ENCODE results near the gene ATXN1. TPM values are rescaled to one million over a fixed set of nuclear protein-coding genes. Genes with fewer than 3 reads are reported as not detected.

The ATXN1 gene
- total RNA-seq, 1 donor = 48.5 TPM

DNA sequence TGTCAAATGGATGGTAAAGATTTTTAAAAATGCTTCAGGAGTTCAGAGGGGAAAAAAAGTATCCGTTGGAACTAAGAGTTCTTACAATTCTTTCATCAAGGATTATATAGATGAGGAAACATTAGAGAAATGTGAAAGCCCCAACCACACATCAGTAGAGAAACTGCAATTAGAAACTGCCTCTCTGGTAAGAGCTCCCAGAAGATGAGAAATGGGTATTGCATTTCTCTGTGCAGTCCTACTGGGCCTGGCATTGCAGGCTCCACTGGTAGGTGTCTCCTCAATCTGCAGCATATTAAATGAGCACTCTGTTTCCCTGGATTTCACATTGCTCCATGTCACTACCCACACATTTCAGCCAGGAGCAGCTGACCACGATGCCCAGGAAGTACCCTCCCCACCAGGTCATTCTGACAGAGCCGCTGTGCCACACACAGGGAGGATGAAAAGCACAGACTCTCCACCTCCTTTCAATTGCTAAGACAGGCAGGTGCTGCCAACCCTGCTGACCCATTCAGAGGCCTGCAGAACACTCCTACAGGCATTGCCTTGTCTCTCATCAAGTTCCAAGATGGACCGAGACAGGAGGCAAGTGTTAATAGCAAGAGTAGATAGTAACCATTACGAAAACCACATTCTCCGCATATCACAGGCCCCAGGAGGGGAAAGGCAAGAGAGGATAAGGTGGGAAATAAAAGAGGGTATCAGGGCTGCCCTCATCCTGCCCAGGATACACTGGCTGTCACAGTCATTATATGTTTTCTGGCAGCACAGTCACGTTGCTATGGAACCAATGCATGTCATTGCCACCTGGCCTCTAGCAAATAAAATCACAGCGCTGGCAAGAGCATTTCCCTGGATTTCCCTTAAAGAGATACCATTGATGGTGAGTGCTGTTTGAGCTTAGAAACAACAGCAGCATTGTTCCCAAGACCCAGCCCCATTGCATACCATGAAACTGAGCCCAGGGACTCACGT is 241.7 kb downstream of the ATXN1 start:
- Histone ChIP-seq H2AFZ (ENCODE audit: low read length) (no peak overlapping the region), H4K20me1 (ENCODE audit: insufficient read depth, low read length) (peaks cover 3% of the 10 kb centered on the region), H3K27me3 (ENCODE audit: insufficient read depth, low read length) (no peaks in the 10 kb centered on the region), H3K9me3 (ENCODE audit: low read depth, low read length) (no peaks in the 10 kb centered on the region), H3K4me3 (ENCODE audit: insufficient read depth, low read length) (no peak overlapping the region), H3K36me3 (ENCODE audit: insufficient read depth, low read length) (peaks cover 9% of the 10 kb centered on the region), H3K27ac (ENCODE audit: low read depth, low read length) (no peak overlapping the region), H3K79me2 (ENCODE audit: insufficient read depth, low read length) (peaks cover 7% of the 10 kb centered on the region), H3K4me2 (ENCODE audit: insufficient read depth, low read length) (no peak overlapping the region), H3K4me1 (ENCODE audit: insufficient read depth, low read length) (peaks cover 14% of the 10 kb centered on the region)
- TF ChIP-seq CTCF (IDR thresholded peaks at IDR 0.05; ENCODE audit: extremely low read depth, low read depth, low read length) = no peak
- DNase-seq (ENCODE audit: insufficient read length, low spot score, missing footprints) = no peak

DNA sequence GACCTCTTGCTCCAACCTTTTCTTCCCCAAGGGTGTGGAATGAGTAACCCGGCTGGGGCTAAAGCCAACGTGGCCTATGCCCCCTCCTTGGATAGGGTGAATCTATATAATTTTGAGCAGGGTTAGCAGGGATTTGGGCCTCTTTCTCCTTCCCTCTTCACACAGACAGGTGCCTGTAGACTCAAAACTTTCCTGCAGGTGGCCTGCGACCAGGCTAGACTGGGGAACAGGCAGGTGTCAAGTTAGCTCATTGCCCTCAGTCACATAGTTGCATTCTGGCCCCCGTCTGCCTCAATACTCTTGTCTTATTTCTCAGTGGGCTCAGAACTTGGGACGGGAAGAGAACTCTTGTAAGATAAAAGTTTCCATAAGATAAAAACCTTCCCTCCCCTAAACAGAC is 243.0 kb downstream of the ATXN1 start:
- Histone ChIP-seq H3K79me2 (ENCODE audit: insufficient read depth, low read length) (peaks cover 9% of the 10 kb centered on the region), H3K27me3 (ENCODE audit: insufficient read depth, low read length) (no peaks in the 10 kb centered on the region), H4K20me1 (ENCODE audit: insufficient read depth, low read length) (peaks cover 5% of the 10 kb centered on the region), H3K36me3 (ENCODE audit: insufficient read depth, low read length) (peaks cover 9% of the 10 kb centered on the region), H3K4me3 (ENCODE audit: insufficient read depth, low read length) (no peak overlapping the region), H3K9me3 (ENCODE audit: low read depth, low read length) (no peaks in the 10 kb centered on the region), H3K4me1 (ENCODE audit: insufficient read depth, low read length) (peaks cover 10% of the 10 kb centered on the region), H3K27ac (ENCODE audit: low read depth, low read length) (no peak overlapping the region), H3K4me2 (ENCODE audit: insufficient read depth, low read length) (no peak overlapping the region), H2AFZ (ENCODE audit: low read length) (no peak overlapping the region)
- no peak for DNase-seq (ENCODE audit: insufficient read length, low spot score, missing footprints)
- no peak for TF ChIP-seq CTCF (IDR thresholded peaks at IDR 0.05; ENCODE audit: extremely low read depth, low read depth, low read length)

GRCh38 chr6:16514249-16514648 is 247.0 kb downstream of the ATXN1 start:
- Histone ChIP-seq H3K4me3 (ENCODE audit: insufficient read depth, low read length) (no peak overlapping the region), H3K27ac (ENCODE audit: low read depth, low read length) (peak overlapping the region; percentile 18), H3K79me2 (ENCODE audit: insufficient read depth, low read length) (peaks cover 5% of the 10 kb centered on the region), H3K9me3 (ENCODE audit: low read depth, low read length) (no peaks in the 10 kb centered on the region), H3K4me2 (ENCODE audit: insufficient read depth, low read length) (peak overlapping the region; percentile 14), H3K27me3 (ENCODE audit: insufficient read depth, low read length) (no peaks in the 10 kb centered on the region), H2AFZ (ENCODE audit: low read length) (no peak overlapping the region), H3K4me1 (ENCODE audit: insufficient read depth, low read length) (peaks cover 7% of the 10 kb centered on the region), H4K20me1 (ENCODE audit: insufficient read depth, low read length) (peaks cover 6% of the 10 kb centered on the region), H3K36me3 (ENCODE audit: insufficient read depth, low read length) (no peaks in the 10 kb centered on the region)
- peak; percentile 81 for DNase-seq (ENCODE audit: insufficient read length, low spot score, missing footprints)
- TF ChIP-seq CTCF (IDR thresholded peaks at IDR 0.05; ENCODE audit: extremely low read depth, low read depth, low read length) = peak; percentile 71

DNA sequence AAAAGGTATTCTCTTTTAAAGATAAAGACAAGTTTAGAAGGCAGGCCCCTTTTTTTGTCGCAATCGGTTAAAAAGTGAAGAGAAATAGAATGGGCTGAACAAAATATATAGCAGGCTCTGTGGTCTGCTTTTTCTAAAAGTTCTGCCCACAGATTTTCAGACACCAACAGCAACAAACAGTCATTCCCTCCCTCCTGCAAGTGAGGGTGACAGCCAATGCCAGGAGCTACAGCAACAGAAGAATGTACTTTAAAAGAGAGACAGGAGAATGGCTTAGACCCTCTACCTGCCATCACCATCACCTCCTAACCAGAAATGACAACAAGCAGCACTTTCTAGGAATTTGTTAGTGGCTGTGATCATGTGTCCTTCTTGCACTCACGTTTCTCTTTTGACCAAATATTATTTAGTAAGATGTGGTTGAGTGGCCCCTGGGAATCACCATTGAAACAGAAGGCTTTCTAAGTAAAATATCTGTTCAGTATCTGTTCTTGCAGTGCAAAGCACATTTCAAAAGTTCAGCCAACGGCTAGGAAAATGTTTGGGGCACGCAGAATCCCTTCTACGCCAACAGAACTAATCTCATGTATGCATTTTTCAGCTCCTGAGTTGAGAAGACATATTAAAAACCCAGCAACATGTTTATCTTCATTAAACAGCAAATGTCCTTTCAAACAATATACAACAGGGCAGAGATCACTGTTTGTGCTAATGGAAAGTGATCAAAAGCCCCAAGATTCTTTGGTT is 248.5 kb downstream of the ATXN1 start:
- peaks cover 7% of the 10 kb centered on the region for H3K4me1 ChIP-seq (ENCODE audit: insufficient read depth, low read length)
- no peaks in the 10 kb centered on the region for H3K27me3 ChIP-seq (ENCODE audit: insufficient read depth, low read length)
- TF ChIP-seq CTCF (IDR thresholded peaks at IDR 0.05; ENCODE audit: extremely low read depth, low read depth, low read length) = no peak
- peaks cover 6% of the 10 kb centered on the region for H4K20me1 ChIP-seq (ENCODE audit: insufficient read depth, low read length)
- no peak overlapping the region for H3K27ac ChIP-seq (ENCODE audit: low read depth, low read length)
- peaks cover 4% of the 10 kb centered on the region for H3K79me2 ChIP-seq (ENCODE audit: insufficient read depth, low read length)
- no peak overlapping the region for H3K4me3 ChIP-seq (ENCODE audit: insufficient read depth, low read length)
- no peak overlapping the region for H3K4me2 ChIP-seq (ENCODE audit: insufficient read depth, low read length)
- no peak overlapping the region for H2AFZ ChIP-seq (ENCODE audit: low read length)
- no peaks in the 10 kb centered on the region for H3K36me3 ChIP-seq (ENCODE audit: insufficient read depth, low read length)
- H3K9me3 ChIP-seq (ENCODE audit: low read depth, low read length) = no peaks in the 10 kb centered on the region
- DNase-seq (ENCODE audit: insufficient read length, low spot score, missing footprints) = no peak
